Adrenal gland (tissue), 5 donors: ENCODE measurements around the gene WDR86.

ENCODE experiments used
- CTCF ChIP-seq, 6 experiments: fragments of 450-650 bp in 4 of 6; fragments of 200-600 bp in 2 of 6; sonication (generic) in 1 of 6; IDR thresholded peaks; 1 replicate in 5 of 6; 2 replicates in 1 of 6; pipeline versions ENCODE4 v1.5.1 to v1.8.0; 2016 to 2021; ENCODE audit warnings: antibody characterized with exemption in 6 of 6, mild to moderate bottlenecking in 2 of 6, moderate library complexity in 1 of 6
- POLR2A ChIP-seq, 2 donors: fragments of 450-650 bp; IDR thresholded peaks; one replicate each; pipeline ENCODE4 v1.6.1; 2017; ENCODE audit warnings: antibody characterized with exemption in 2 of 2, mild to moderate bottlenecking in 2 of 2, moderate library complexity in 1 of 2
- donor health status: DM: no; HTN: no; CAD: no.

GRCh38 chr7:151432658-151433521 is 23.1 kb upstream of the WDR86 start:
- TF ChIP-seq CTCF (IDR thresholded peaks at IDR 0.05) = no peak
- TF ChIP-seq POLR2A (IDR thresholded peaks at IDR 0.05) = no peak
